B cell (primary cell): ENCODE measurements around the gene ZNF598. TPM values are rescaled to one million over a fixed set of nuclear protein-coding genes. Genes with fewer than 3 reads are reported as not detected.

ENCODE experiments used
- ATAC-seq: fragments of 200-7000 bp; cut with Tn5 transposase; one replicate; pipeline ENCODE4 v1.10.0; 2021; ENCODE audit warnings: low read depth, mild to moderate bottlenecking, moderate number of reproducible peaks, moderate library complexity
- CTCF ChIA-PET: fragments of 350-600 bp; sonication (Branson Sonifier 250); formaldehyde crosslinking; loops from one replicate; lab custom pipeline; 2021; ENCODE audit warnings: antibody characterized with exemption, inconsistent platforms; lab: Charles Lee
- POLR2A ChIA-PET: fragments of 350-600 bp; sonication (Branson Sonifier 250); formaldehyde crosslinking; loops from one replicate; lab custom pipeline; 2021; ENCODE audit warnings: antibody characterized with exemption; lab: Charles Lee
- DNase-seq: peaks from one replicate; pipeline ENCODE4 v3.0.0; 2013
- H2AFZ ChIP-seq: 2 replicates; pipeline ENCODE4 v1.6.1; 2012; ENCODE audit warnings: mild to moderate bottlenecking, low read depth, low read length; ENCODE audit not compliant: insufficient read depth, poor library complexity, severe bottlenecking
- H3K27ac ChIP-seq, 2 donors: 1 replicate in 1 of 2; 2 replicates in 1 of 2; pipeline ENCODE4 v1.5.1; 2012 to 2013; ENCODE audit warnings: low read length in 2 of 2, mild to moderate bottlenecking in 2 of 2, moderate library complexity in 1 of 2
- H3K27me3 ChIP-seq, 4 experiments: fragments of 200-600 bp in 1 of 4; sonication (generic) in 1 of 4; replicated peaks in 1 of 4; 1 replicate in 2 of 4; 2 replicates in 2 of 4; pipeline versions ENCODE4 v1.6.1 to v1.7.0; 2013 to 2016; ENCODE audit warnings: low read length in 3 of 4, mild to moderate bottlenecking in 2 of 4, mixed read lengths in 1 of 4, moderate library complexity in 1 of 4; ENCODE audit not compliant: insufficient read depth in 4 of 4, control insufficient read depth in 3 of 4; ENCODE audit errors: control extremely low read depth in 1 of 4
- H3K36me3 ChIP-seq, 2 experiments: replicated peaks in 1 of 2; 1 replicate in 1 of 2; 2 replicates in 1 of 2; pipeline versions ENCODE4 v1.6.1 to v1.7.1; 2013; ENCODE audit warnings: low read length in 1 of 2; ENCODE audit not compliant: insufficient read depth in 2 of 2, control insufficient read depth in 1 of 2; ENCODE audit errors: control extremely low read depth in 1 of 2, extremely low read depth in 1 of 2
- H3K4me1 ChIP-seq, 2 donors: fragments of 200-600 bp in 1 of 2; sonication (generic) in 1 of 2; 1 replicate in 1 of 2; 2 replicates in 1 of 2; pipeline versions ENCODE4 v1.5.1 to v1.6.1; 2013 to 2017; ENCODE audit warnings: low read length in 2 of 2; ENCODE audit not compliant: control insufficient read depth in 2 of 2, insufficient read depth in 2 of 2
- H3K4me2 ChIP-seq: replicated peaks from 2 replicates; pipeline ENCODE3; 2012; ENCODE audit warnings: mild to moderate bottlenecking, low read depth, low read length; ENCODE audit not compliant: poor library complexity, severe bottlenecking
- H3K4me3 ChIP-seq, 5 experiments: fragments of 200-600 bp in 1 of 5; sonication (generic) in 1 of 5; 1 replicate in 3 of 5; 2 replicates in 2 of 5; pipeline versions ENCODE4 v1.5.1 to v1.7.0; 2011 to 2016; ENCODE audit warnings: low read length in 4 of 5, mild to moderate bottlenecking in 4 of 5, low read depth in 2 of 5, control low read depth in 1 of 5, moderate library complexity in 1 of 5; ENCODE audit not compliant: insufficient read depth in 1 of 5; ENCODE audit errors: control extremely low read depth in 1 of 5, extremely low read depth in 1 of 5
- H3K79me2 ChIP-seq: fragments of 200-600 bp; sonication (generic); one replicate; pipeline ENCODE4 v1.6.0; 2016; ENCODE audit warnings: low read length; ENCODE audit not compliant: control insufficient read depth, insufficient read depth
- H3K9ac ChIP-seq: fragments of 200-600 bp; sonication (generic); 2 replicates; pipeline ENCODE4 v1.6.1; 2017; ENCODE audit warnings: mild to moderate bottlenecking, low read length, moderate library complexity
- H3K9me3 ChIP-seq, 3 donors: one replicate each; pipeline versions ENCODE4 v1.6.1 to v1.7.1; 2013; ENCODE audit warnings: low read length in 2 of 3; ENCODE audit not compliant: control insufficient read depth in 2 of 3, insufficient read depth in 1 of 3; ENCODE audit errors: control extremely low read depth in 1 of 3
- H4K20me1 ChIP-seq: 2 replicates; pipeline ENCODE4 v1.6.0; 2012; ENCODE audit warnings: mild to moderate bottlenecking, low read length; ENCODE audit not compliant: insufficient read depth, control insufficient read depth, poor library complexity, severe bottlenecking
- H3K27ac Mint-ChIP-seq: one replicate; pipeline ENCODE4 v1.8.0; 2021; ENCODE audit warnings: mixed read lengths
- H3K27me3 Mint-ChIP-seq: one replicate; pipeline ENCODE4 v1.8.0; 2021; ENCODE audit warnings: mixed read lengths
- H3K4me1 Mint-ChIP-seq: one replicate; pipeline ENCODE4 v1.8.0; 2021; ENCODE audit warnings: mixed read lengths
- H3K4me3 Mint-ChIP-seq: one replicate; pipeline ENCODE4 v1.8.0; 2021; ENCODE audit warnings: mixed read lengths
- H3K9me3 Mint-ChIP-seq: one replicate; pipeline ENCODE4 v1.8.0; 2022; ENCODE audit warnings: mixed read lengths; ENCODE audit not compliant: insufficient read depth
- CTCF ChIP-seq: fragments of 200-600 bp; IDR thresholded peaks from one replicate; pipeline ENCODE4 v1.8.0; 2022; ENCODE audit warnings: antibody characterized with exemption, mild to moderate bottlenecking
- EZH2 ChIP-seq: IDR thresholded peaks from 2 replicates; pipeline ENCODE4 v1.6.1; 2012; ENCODE audit warnings: borderline replicate concordance, low read depth, mild to moderate bottlenecking, moderate library complexity, low read length; ENCODE audit not compliant: insufficient read depth, poor library complexity, severe bottlenecking
- WGBS: methylation state at CpG from one replicate; pipeline ENCODE4 v1.1.5; 2013; ENCODE audit warnings: missing lambda C conversion rate; ENCODE audit not compliant: insufficient coverage; 5-methylcytosine and 5-hydroxymethylcytosine counted together
- intact Hi-C: fragments of 100-400 bp; cut with micrococcal nuclease; formaldehyde crosslinking; loops from one replicate; pipeline ENCODE4 v1.10.0; 2022
- polyA plus RNA-seq: library from polyadenylated mRNA; depleted of rRNA; stranded (reverse); fragments of >200 nt; gene quantifications from 2 replicates; pipeline ENCODE4 v1.2.3, GENCODE V29; 2012
- total RNA-seq, 2 donors: library from RNA; stranded (reverse); fragments of 120-200 nt in 1 of 2; gene quantifications; 1 replicate in 1 of 2; 2 replicates in 1 of 2; pipeline versions ENCODE4 v1.2.3 to v1.2.4, GENCODE V29; 2013 to 2022

The ZNF598 gene
- total and polyA plus RNA-seq, 2 donors (not counting 1 experiment from before 2014, with no cell fraction given): 49.5 to 61.5 TPM

GRCh38 chr16:2038382-2039231 lies 29.0 kb upstream of the ZNF598 start:
- Histone ChIP-seq H3K4me2 (no peak overlapping the region), H3K36me3 (no peaks in the 10 kb centered on the region), H3K27ac (no peak overlapping the region), H3K27me3 (peaks cover 0 to 5% (median 0%) of the 10 kb centered on the region in 4 experiments), H3K4me3 (no peak overlapping the region), H4K20me1 (no peaks in the 10 kb centered on the region), H2AFZ (no peak overlapping the region), H3K9me3 (no peaks in the 10 kb centered on the region), H3K4me1 (peaks cover 0 to 3% of the 10 kb centered on the region in 2 donors), H3K79me2 (no peaks in the 10 kb centered on the region), H3K9ac (no peak overlapping the region)
- Mint-ChIP-seq H3K9me3 (no peaks in the 10 kb centered on the region), H3K27ac (no peak overlapping the region), H3K27me3 (no peaks in the 10 kb centered on the region), H3K4me1 (no peaks in the 10 kb centered on the region), H3K4me3 (no peak overlapping the region)
- DNase-seq (no peak), ATAC-seq (no peak)
- CTCF ChIA-PET: interaction anchor here (1.0 kb wide), 1 partner anchor 9 kb away, joined by 5 read pairs; the partner anchor contains the start of genes NTHL1 and TSC2
- POLR2A ChIA-PET: interaction anchor here (0.6 kb wide), 1 partner anchor 9 kb away, joined by 3 read pairs; no protein-coding TSS in a partner anchor
- 92% methylated on average over 33 of the region's 41 CpGs for WGBS
- TF ChIP-seq EZH2 (no peak), CTCF (no peak)
- intact Hi-C loops: no loop called here
